A549 (cell line): ENCODE data around the gene CLDN34.

Experiments used
- EHMT2 ChIP-seq: fragments of 200-600 bp; sonication (generic); IDR thresholded peaks from 2 replicates; pipeline ENCODE4 v1.6.1; 2016; ENCODE audit warnings: antibody characterized with exemption, low read depth, mild to moderate bottlenecking, moderate library complexity
- EP300 ChIP-seq, 2 experiments: fragments of >200 bp; sonication (Bioruptor Twin); formaldehyde crosslinking; IDR thresholded peaks; 2 replicates in 1 of 2; 3 replicates in 1 of 2; pipeline ENCODE4 v1.6.1; 2016 to 2017
- RAD21 ChIP-seq, 2 experiments: fragments of >200 bp in 1 of 2; sonication (Bioruptor Twin) in 1 of 2; formaldehyde crosslinking in 1 of 2; IDR thresholded peaks in 1 of 2; conservative IDR thresholded peaks in 1 of 2; 2 replicates in 1 of 2; 3 replicates in 1 of 2; pipeline ENCODE4 v1.6.1; 2012 to 2018; ENCODE audit warnings: inconsistent platforms in 1 of 2

GRCh38 chrX:9947131-9947794, 19.9 kb upstream of the CLDN34 start:
- TF ChIP-seq EP300 (IDR thresholded peaks at IDR 0.05) (no peak), EHMT2 (no peak), RAD21 (conservative IDR thresholded peaks at IDR 0.05 in 1 of 2, IDR thresholded peaks at IDR 0.05 in 1 of 2) (no peak)
